ENCODE results near the gene THEMIS2. TPM values are rescaled to one million over a fixed set of nuclear protein-coding genes. Genes with fewer than 3 reads are reported as not detected.

The THEMIS2 gene
- total and polyA plus RNA-seq, 2 experiments from 2014 or later, result 0.92 to 1.7 TPM

DNA sequence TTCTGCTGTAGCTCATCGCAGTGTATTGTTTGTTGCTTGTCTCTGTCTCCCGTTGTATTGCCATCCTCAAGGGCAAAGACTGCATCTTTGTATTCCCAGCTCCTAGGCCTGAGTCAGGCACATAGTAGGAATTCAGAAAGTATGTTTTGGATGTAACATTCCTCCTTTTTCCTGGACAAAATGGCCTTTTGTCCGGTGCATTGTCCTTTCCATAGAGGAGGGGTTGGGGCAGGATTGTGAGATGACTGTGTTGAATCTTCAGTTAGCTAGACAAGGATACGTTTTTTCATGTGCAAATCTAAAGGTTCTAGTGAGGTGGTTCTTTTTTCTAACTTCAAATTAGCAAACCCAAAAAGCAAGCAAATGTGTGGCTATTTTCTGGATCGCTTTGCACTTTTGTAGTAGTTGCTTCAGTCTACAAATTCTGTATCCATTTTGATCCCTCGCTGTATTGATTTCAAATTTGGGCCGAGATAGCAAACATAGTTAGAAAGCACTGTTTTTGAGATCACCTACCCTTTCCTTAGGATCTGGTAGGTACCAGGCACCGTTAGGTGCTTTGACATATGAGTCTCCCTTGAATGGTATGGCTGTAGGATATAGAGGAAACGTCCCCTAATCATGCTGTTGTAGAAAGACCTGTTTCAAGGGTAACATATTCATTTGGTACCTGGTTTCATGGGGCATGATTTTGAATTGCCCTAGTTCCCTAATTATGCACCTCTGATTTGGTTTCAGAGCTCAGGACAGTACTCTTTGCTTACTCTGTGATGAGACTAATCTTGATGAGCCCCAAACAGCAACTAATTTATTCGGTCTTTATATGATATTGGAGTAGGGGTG, 40.6 kb upstream of the THEMIS2 start:
- H3K4me3 ChIP-seq, result peak overlapping the region; percentile 71
- no peaks in the 10 kb centered on the region for H3K27me3 ChIP-seq
- no peak for TF ChIP-seq CTCF (IDR thresholded peaks at IDR 0.05; ENCODE audit: low read depth, low read length)
- no peaks in the 10 kb centered on the region for H3K9me3 ChIP-seq (ENCODE audit: low read depth)
- DNase-seq (ENCODE audit: low read depth in 1 of 2, low spot score in 1 of 2), result peak in 1 of 2 donors; percentile 6
- no peak overlapping the region for H3K27ac ChIP-seq
- H3K4me1 ChIP-seq (ENCODE audit: low read depth), result peaks cover 7% of the 10 kb centered on the region
- peaks cover 9% of the 10 kb centered on the region for H3K36me3 ChIP-seq

GRCh38 chr1:27832762-27833161, 39.6 kb upstream of the THEMIS2 start:
- H3K27ac ChIP-seq, result no peak overlapping the region
- no peaks in the 10 kb centered on the region for H3K27me3 ChIP-seq
- peaks cover 7% of the 10 kb centered on the region for H3K4me1 ChIP-seq (ENCODE audit: low read depth)
- DNase-seq (ENCODE audit: low read depth in 1 of 2, low spot score in 1 of 2), result peak in 1 of 2 donors; percentile 47
- no peaks in the 10 kb centered on the region for H3K9me3 ChIP-seq (ENCODE audit: low read depth)
- no peak for TF ChIP-seq CTCF (IDR thresholded peaks at IDR 0.05; ENCODE audit: low read depth, low read length)
- H3K36me3 ChIP-seq, result peaks cover 9% of the 10 kb centered on the region
- no peak overlapping the region for H3K4me3 ChIP-seq

DNA sequence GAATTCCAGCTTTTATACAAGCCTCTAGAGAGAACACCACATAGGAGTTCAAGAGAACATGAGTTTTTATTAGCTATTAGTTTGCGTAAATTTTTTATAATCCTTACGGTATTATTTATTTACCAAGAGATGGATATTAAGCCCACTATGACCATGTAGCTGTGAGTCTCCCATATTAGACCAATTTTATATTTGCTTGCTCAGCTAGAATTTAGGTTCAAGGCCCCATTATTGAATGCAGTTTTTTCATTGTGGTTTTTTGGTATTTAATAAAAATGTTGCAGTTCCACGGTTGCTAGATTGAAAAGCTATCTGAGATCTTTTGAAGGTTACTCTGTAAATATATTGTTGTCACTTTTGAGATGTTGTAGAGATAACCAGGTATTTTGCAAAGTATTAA, 38.9 kb upstream of the THEMIS2 start:
- peaks cover 9% of the 10 kb centered on the region for H3K36me3 ChIP-seq
- H3K4me1 ChIP-seq (ENCODE audit: low read depth), result peaks cover 7% of the 10 kb centered on the region
- no peaks in the 10 kb centered on the region for H3K9me3 ChIP-seq (ENCODE audit: low read depth)
- TF ChIP-seq CTCF (IDR thresholded peaks at IDR 0.05; ENCODE audit: low read depth, low read length), result no peak
- DNase-seq (ENCODE audit: low read depth in 1 of 2, low spot score in 1 of 2), result no peak
- H3K4me3 ChIP-seq, result no peak overlapping the region
- H3K27ac ChIP-seq, result no peak overlapping the region
- H3K27me3 ChIP-seq, result no peaks in the 10 kb centered on the region

- no peak overlapping the region for H3K4me3 ChIP-seq
- no peaks in the 10 kb centered on the region for H3K9me3 ChIP-seq (ENCODE audit: low read depth)
- no peaks in the 10 kb centered on the region for H3K27me3 ChIP-seq
- no peak for TF ChIP-seq CTCF (IDR thresholded peaks at IDR 0.05; ENCODE audit: low read depth, low read length)
- peaks cover 9% of the 10 kb centered on the region for H3K36me3 ChIP-seq
- no peak for DNase-seq (ENCODE audit: low read depth in 1 of 2, low spot score in 1 of 2)
- H3K4me1 ChIP-seq (ENCODE audit: low read depth), result peaks cover 7% of the 10 kb centered on the region
- no peak overlapping the region for H3K27ac ChIP-seq
Observed at GRCh38 chr1:27835046-27835445, 37.3 kb upstream of the THEMIS2 start.

DNA sequence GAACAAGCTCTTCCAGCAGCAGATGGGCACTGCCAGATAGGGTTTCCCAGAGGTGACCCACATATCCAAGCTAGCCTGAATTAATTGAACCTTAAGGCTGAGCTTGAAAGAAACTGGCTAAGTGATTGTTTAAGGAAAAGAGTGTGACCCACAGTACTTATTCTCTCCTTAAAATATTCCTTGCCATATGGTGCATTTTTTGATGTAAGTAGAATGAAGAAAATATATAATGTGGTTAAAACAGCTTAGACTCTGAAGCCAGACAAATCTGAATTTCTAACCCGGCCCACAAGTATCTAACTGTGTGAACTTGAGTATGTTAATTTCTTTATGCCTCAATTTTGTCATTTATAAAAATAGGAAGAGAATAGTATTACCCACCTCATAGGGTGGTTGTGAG, 36.8 kb upstream of the THEMIS2 start:
- H3K27me3 ChIP-seq, result no peaks in the 10 kb centered on the region
- no peak overlapping the region for H3K4me3 ChIP-seq
- peaks cover 10% of the 10 kb centered on the region for H3K36me3 ChIP-seq
- no peak for TF ChIP-seq CTCF (IDR thresholded peaks at IDR 0.05; ENCODE audit: low read depth, low read length)
- no peak for DNase-seq (ENCODE audit: low read depth in 1 of 2, low spot score in 1 of 2)
- no peaks in the 10 kb centered on the region for H3K9me3 ChIP-seq (ENCODE audit: low read depth)
- H3K27ac ChIP-seq, result no peak overlapping the region
- H3K4me1 ChIP-seq (ENCODE audit: low read depth), result peaks cover 7% of the 10 kb centered on the region

All from cardiac muscle cell (in vitro differentiated cells and primary cell).